Stomach (tissue), 4 donors: ENCODE measurements around the gene SPATA33.

Experiments
- POLR2AphosphoS5 ChIP-seq, 3 donors: sonication (generic); formaldehyde crosslinking; IDR thresholded peaks; one replicate each; pipeline ENCODE4 v1.6.1; 2016; ENCODE audit warnings: antibody characterized with exemption in 3 of 3
- TF ChIP-seq, protein P1 (sequence below), 7 experiments: fragments of 450-650 bp in 4 of 7; fragments of 200-600 bp in 3 of 7; sonication (generic) in 3 of 7; IDR thresholded peaks; one replicate each; pipeline ENCODE4 v1.5.1; 2016 to 2019; ENCODE audit warnings: antibody characterized with exemption in 7 of 7, control low read depth in 2 of 7, mild to moderate bottlenecking in 1 of 7

DNA sequence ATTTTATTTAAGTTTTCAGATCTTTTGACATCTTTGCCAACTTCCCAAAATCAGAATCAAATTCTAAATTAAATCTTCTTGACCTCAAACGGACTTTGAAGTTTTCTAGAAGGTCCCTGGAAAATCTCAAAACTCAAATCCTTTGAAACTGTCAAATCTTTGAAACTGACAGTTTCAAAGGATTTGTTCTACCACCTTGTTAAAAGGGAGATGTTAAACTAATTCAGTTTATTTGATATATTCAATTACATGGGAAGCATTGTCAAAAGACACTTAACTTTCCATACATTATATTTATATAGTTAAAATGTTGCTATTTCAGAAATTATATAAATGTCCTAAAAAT, 47.6 kb upstream of the SPATA33 start:
- no peak for TF ChIP-seq POLR2AphosphoS5 (IDR thresholded peaks at IDR 0.05)
- TF ChIP-seq, protein P1, sequence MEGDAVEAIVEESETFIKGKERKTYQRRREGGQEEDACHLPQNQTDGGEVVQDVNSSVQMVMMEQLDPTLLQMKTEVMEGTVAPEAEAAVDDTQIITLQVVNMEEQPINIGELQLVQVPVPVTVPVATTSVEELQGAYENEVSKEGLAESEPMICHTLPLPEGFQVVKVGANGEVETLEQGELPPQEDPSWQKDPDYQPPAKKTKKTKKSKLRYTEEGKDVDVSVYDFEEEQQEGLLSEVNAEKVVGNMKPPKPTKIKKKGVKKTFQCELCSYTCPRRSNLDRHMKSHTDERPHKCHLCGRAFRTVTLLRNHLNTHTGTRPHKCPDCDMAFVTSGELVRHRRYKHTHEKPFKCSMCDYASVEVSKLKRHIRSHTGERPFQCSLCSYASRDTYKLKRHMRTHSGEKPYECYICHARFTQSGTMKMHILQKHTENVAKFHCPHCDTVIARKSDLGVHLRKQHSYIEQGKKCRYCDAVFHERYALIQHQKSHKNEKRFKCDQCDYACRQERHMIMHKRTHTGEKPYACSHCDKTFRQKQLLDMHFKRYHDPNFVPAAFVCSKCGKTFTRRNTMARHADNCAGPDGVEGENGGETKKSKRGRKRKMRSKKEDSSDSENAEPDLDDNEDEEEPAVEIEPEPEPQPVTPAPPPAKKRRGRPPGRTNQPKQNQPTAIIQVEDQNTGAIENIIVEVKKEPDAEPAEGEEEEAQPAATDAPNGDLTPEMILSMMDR (IDR thresholded peaks at IDR 0.05), result no peak
